ENCODE data around the gene UBE3B. TPM values are rescaled to one million over a fixed set of nuclear protein-coding genes. Genes with fewer than 3 reads are reported as not detected.

The UBE3B gene
- total and polyA plus RNA-seq, 4 donors, result 10.0 to 58.9 (median 26.8) TPM

- ATAC-seq (ENCODE audit: insufficient read depth, low FRiP score) (no peak), DNase-seq (no peak)
- Histone ChIP-seq H3K4me3 (no peak overlapping the region), H3K27me3 (ENCODE audit: control insufficient read depth in 3 of 3, insufficient read depth in 3 of 3, low read length in 2 of 3) (peaks cover 0 to 24% (median 11%) of the 10 kb centered on the region in 3 donors), H3K27ac (ENCODE audit: low read depth in 1 of 2, low read length in 1 of 2) (no peak overlapping the region), H3K4me1 (ENCODE audit: control insufficient read depth in 5 of 5, insufficient read depth in 5 of 5, low read length in 5 of 5) (peaks cover 0 to 2% (median 0%) of the 10 kb centered on the region in 5 donors), H3K9ac (ENCODE audit: insufficient read depth in 1 of 2, low read length in 2 of 2) (no peak overlapping the region), H3K9me3 (ENCODE audit: control insufficient read depth in 4 of 4, insufficient read depth in 3 of 4, low read length in 3 of 4) (no peaks in the 10 kb centered on the region), H3K36me3 (ENCODE audit: control insufficient read depth in 4 of 4, insufficient read depth in 4 of 4, low read length in 4 of 4) (no peaks in the 10 kb centered on the region)
- WGBS, 2 donors, result 86 to 90% methylated on average over 6 of the region's 6 CpGs
- TF ChIP-seq, protein P1, sequence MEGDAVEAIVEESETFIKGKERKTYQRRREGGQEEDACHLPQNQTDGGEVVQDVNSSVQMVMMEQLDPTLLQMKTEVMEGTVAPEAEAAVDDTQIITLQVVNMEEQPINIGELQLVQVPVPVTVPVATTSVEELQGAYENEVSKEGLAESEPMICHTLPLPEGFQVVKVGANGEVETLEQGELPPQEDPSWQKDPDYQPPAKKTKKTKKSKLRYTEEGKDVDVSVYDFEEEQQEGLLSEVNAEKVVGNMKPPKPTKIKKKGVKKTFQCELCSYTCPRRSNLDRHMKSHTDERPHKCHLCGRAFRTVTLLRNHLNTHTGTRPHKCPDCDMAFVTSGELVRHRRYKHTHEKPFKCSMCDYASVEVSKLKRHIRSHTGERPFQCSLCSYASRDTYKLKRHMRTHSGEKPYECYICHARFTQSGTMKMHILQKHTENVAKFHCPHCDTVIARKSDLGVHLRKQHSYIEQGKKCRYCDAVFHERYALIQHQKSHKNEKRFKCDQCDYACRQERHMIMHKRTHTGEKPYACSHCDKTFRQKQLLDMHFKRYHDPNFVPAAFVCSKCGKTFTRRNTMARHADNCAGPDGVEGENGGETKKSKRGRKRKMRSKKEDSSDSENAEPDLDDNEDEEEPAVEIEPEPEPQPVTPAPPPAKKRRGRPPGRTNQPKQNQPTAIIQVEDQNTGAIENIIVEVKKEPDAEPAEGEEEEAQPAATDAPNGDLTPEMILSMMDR (IDR thresholded peaks at IDR 0.05; ENCODE audit: control extremely low read depth, extremely low read depth), result no peak
Measured at GRCh38 chr12:109551108-109551507, 73.7 kb downstream of the UBE3B start.

- 69 to 83% methylated on average over 4 of the region's 4 CpGs for WGBS, 2 donors
- Histone ChIP-seq H3K9me3 (ENCODE audit: control insufficient read depth in 4 of 4, insufficient read depth in 3 of 4, low read length in 3 of 4) (no peaks in the 10 kb centered on the region), H3K4me3 (no peak overlapping the region), H3K4me1 (ENCODE audit: control insufficient read depth in 5 of 5, insufficient read depth in 5 of 5, low read length in 5 of 5) (peaks cover 0 to 2% (median 0%) of the 10 kb centered on the region in 5 donors), H3K36me3 (ENCODE audit: control insufficient read depth in 4 of 4, insufficient read depth in 4 of 4, low read length in 4 of 4) (peaks cover 0 to 7% (median 0%) of the 10 kb centered on the region in 4 donors), H3K27me3 (ENCODE audit: control insufficient read depth in 3 of 3, insufficient read depth in 3 of 3, low read length in 2 of 3) (peaks cover 0 to 24% (median 11%) of the 10 kb centered on the region in 3 donors), H3K27ac (ENCODE audit: low read depth in 1 of 2, low read length in 1 of 2) (no peak overlapping the region), H3K9ac (ENCODE audit: insufficient read depth in 1 of 2, low read length in 2 of 2) (no peak overlapping the region)
- ATAC-seq (ENCODE audit: insufficient read depth, low FRiP score) (no peak), DNase-seq (no peak)
- TF ChIP-seq, protein P1 (IDR thresholded peaks at IDR 0.05; ENCODE audit: control extremely low read depth, extremely low read depth), result no peak
Measured at GRCh38 chr12:109552971-109553370, 75.5 kb downstream of the UBE3B start.

- Histone ChIP-seq H3K9ac (ENCODE audit: insufficient read depth in 1 of 2, low read length in 2 of 2) (no peak overlapping the region), H3K4me3 (no peak overlapping the region)
Measured at GRCh38 chr12:109553483-109553882, 76.0 kb downstream of the UBE3B start.

More at GRCh38 chr12:109553483-109553882, 76.0 kb downstream of the UBE3B start:
- Histone ChIP-seq H3K36me3 (ENCODE audit: control insufficient read depth in 4 of 4, insufficient read depth in 4 of 4, low read length in 4 of 4) (peaks cover 0 to 7% (median 0%) of the 10 kb centered on the region in 4 donors), H3K9me3 (ENCODE audit: control insufficient read depth in 4 of 4, insufficient read depth in 3 of 4, low read length in 3 of 4) (no peaks in the 10 kb centered on the region), H3K27ac (ENCODE audit: low read depth in 1 of 2, low read length in 1 of 2) (no peak overlapping the region), H3K4me1 (ENCODE audit: control insufficient read depth in 5 of 5, insufficient read depth in 5 of 5, low read length in 5 of 5) (peaks cover 0 to 2% (median 0%) of the 10 kb centered on the region in 5 donors), H3K27me3 (ENCODE audit: control insufficient read depth in 3 of 3, insufficient read depth in 3 of 3, low read length in 2 of 3) (peaks cover 0 to 22% (median 9%) of the 10 kb centered on the region in 3 donors)
- ATAC-seq (ENCODE audit: insufficient read depth, low FRiP score) (no peak), DNase-seq (no peak)
- WGBS, 2 donors, result 87 to 90% methylated on average over 7 of the region's 7 CpGs
- TF ChIP-seq, protein P1 (IDR thresholded peaks at IDR 0.05; ENCODE audit: control extremely low read depth, extremely low read depth), result no peak
